PC-3 (cell line): Measurements from ENCODE around the gene GNG14. TPM values are rescaled to one million over a fixed set of nuclear protein-coding genes. Genes with fewer than 3 reads are reported as not detected.

Source experiments
- ATAC-seq: fragments of 200-7000 bp; cut with Tn5 transposase; 2 replicates; pipeline ENCODE4 v1.9.1; 2020; ENCODE audit warnings: mild to moderate bottlenecking, moderate library complexity
- BruUV-seq: library from RNA; stranded (reverse); fragments of 400-500 nt; replicated peaks from 2 replicates; lab custom pipeline; 2021; lab: Mats Ljungman, UMichigan
- CTCF ChIA-PET: fragments of 300-600 bp; sonication (Branson Sonifier 250); formaldehyde crosslinking; loops from one replicate; lab custom pipeline; 2022; ENCODE audit warnings: antibody characterized with exemption; lab: Charles Lee
- POLR2A ChIA-PET: fragments of 300-600 bp; sonication (Branson Sonifier 250); formaldehyde crosslinking; loops from one replicate; lab custom pipeline; 2022; ENCODE audit warnings: antibody characterized with exemption; ENCODE audit not compliant: unreplicated experiment; lab: Charles Lee
- DNase-seq: peaks from one replicate; pipeline ENCODE4 v3.0.0-alpha.2; 2015
- H2AFZ ChIP-seq: fragments of 300-600 bp; sonication (generic); 2 replicates; pipeline ENCODE4 v1.6.0; 2016; ENCODE audit warnings: antibody characterized with exemption, low read length
- H3F3A ChIP-seq: fragments of 300-600 bp; sonication (generic); one replicate; pipeline ENCODE4 v1.6.0; 2017; ENCODE audit warnings: antibody characterized with exemption, low read length, control low read depth, mild to moderate bottlenecking; ENCODE audit not compliant: unreplicated experiment
- H3K27ac ChIP-seq: fragments of 300-600 bp; sonication (generic); 2 replicates; pipeline ENCODE4 v1.5.1; 2016; ENCODE audit warnings: mild to moderate bottlenecking, low read length
- H3K27me3 ChIP-seq: fragments of 300-600 bp; sonication (generic); 2 replicates; pipeline ENCODE4 v1.6.1; 2016; ENCODE audit warnings: low read length, mixed read lengths
- H3K36me3 ChIP-seq: fragments of 300-600 bp; sonication (generic); 2 replicates; pipeline ENCODE4 v1.6.1; 2016; ENCODE audit warnings: low read depth, mixed run types, low read length, mixed read lengths
- H3K4me1 ChIP-seq: fragments of 300-600 bp; sonication (generic); 2 replicates; pipeline ENCODE4 v1.5.1; 2016; ENCODE audit warnings: low read length; ENCODE audit not compliant: insufficient read depth
- H3K4me2 ChIP-seq: fragments of 300-600 bp; sonication (generic); 2 replicates; pipeline ENCODE4 v1.6.0; 2016; ENCODE audit warnings: low read length
- H3K4me3 ChIP-seq: fragments of 300-600 bp; sonication (generic); 2 replicates; pipeline ENCODE4 v1.5.1; 2016; ENCODE audit warnings: mild to moderate bottlenecking, low read length, mixed read lengths
- H3K79me2 ChIP-seq: fragments of 300-600 bp; sonication (generic); 2 replicates; pipeline ENCODE4 v1.6.1; 2017; ENCODE audit warnings: low read length, mixed read lengths
- H3K9ac ChIP-seq: fragments of 300-600 bp; sonication (generic); 2 replicates; pipeline ENCODE4 v1.6.0; 2016; ENCODE audit warnings: mild to moderate bottlenecking, low read length
- H3K9me2 ChIP-seq: fragments of 300-600 bp; sonication (generic); replicated peaks from 2 replicates; pipeline ENCODE4 v1.6.1; 2016; ENCODE audit warnings: mixed run types, low read length, mixed read lengths
- H3K9me3 ChIP-seq: fragments of 300-600 bp; sonication (generic); 2 replicates; pipeline ENCODE4 v1.6.1; 2016; ENCODE audit warnings: low read length, mixed read lengths
- H4K20me1 ChIP-seq: fragments of 300-600 bp; sonication (generic); 2 replicates; pipeline ENCODE4 v1.6.1; 2016; ENCODE audit warnings: low read length, mixed read lengths
- EZH2 ChIP-seq: fragments of 300-600 bp; sonication (generic); IDR thresholded peaks from one replicate; pipeline ENCODE4 v1.6.1; 2017; ENCODE audit warnings: antibody characterized with exemption, mild to moderate bottlenecking, low read length; ENCODE audit not compliant: unreplicated experiment
- EZH2phosphoT487 ChIP-seq: fragments of 300-600 bp; sonication (generic); IDR thresholded peaks from 2 replicates; pipeline ENCODE4 v1.6.1; 2018; ENCODE audit warnings: mild to moderate bottlenecking, antibody characterized with exemption, low read length, borderline replicate concordance
- intact Hi-C: fragments of 100-400 bp; cut with micrococcal nuclease; formaldehyde crosslinking; loops from 2 replicates; pipeline ENCODE4 v1.9.0; 2023
- total RNA-seq: library from RNA; depleted of rRNA; stranded (reverse); fragments of >200 nt; gene quantifications from 2 replicates; pipeline ENCODE4 v1.2.3, GENCODE V29; 2014
- TF ChIP-seq, protein P1 (sequence below): fragments of 300-600 bp; sonication (generic); conservative IDR thresholded peaks from 2 replicates; pipeline ENCODE4 v1.5.1; 2017; ENCODE audit warnings: antibody characterized with exemption, low read depth, mild to moderate bottlenecking, low read length

The GNG14 gene
- total RNA-seq, 1 experiment from 2014 or later = not detected

DNA sequence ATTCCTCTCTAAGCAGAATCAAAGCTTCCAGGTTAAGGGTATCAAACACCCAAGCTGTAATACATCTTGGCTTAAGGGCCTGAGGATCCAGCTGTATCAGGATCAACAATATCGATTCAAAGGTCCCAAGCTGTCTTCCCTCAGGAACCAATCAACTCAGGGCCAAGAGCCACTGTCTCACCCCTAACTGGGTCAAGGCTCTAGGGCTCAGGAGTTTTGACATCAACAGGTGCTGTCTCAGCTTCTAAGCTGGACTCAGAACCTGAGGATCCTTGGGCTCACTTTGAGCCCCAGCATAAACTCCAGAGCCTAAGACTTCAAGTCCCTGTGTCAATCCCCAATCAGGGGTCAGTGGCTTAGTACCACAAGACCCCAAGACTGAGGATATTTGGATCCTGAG, 7.7 kb downstream of the GNG14 start:
- peak overlapping the region; percentile 82 for H3K9ac ChIP-seq
- no TSS peak for BruUV-seq

DNA sequence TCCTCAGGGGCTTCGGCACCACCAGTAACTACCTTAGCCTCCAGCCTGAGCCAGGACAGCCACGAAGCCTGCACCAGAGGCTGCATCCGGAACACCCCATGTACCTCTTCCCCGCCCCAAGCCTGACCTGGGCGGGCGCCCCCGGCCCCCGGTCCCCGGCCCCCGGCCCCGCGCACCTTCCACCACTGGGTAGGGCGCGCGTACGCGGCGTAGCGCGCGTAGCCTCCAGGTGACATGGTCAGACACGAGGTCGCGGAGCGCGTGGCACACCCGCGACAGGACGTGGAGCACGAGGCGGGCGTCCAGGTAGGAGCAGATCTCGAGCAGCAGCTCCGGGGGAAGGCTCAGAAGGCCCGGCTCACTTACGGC, 8.2 kb downstream of the GNG14 start:
- intact Hi-C loops = no loop called here
- POLR2A ChIA-PET = no interaction called here

More for the DNA sequence above, 7.7 kb downstream of the GNG14 start:
- ATAC-seq (no peak), DNase-seq (no peak)
- Histone ChIP-seq H3K9me2 (no peaks in the 10 kb centered on the region), H2AFZ (no peak overlapping the region), H3K79me2 (peaks cover 14% of the 10 kb centered on the region), H3K36me3 (peaks cover 11% of the 10 kb centered on the region), H4K20me1 (no peaks in the 10 kb centered on the region), H3K27ac (no peak overlapping the region), H3F3A (no peaks in the 10 kb centered on the region), H3K27me3 (no peaks in the 10 kb centered on the region), H3K9me3 (no peaks in the 10 kb centered on the region), H3K4me3 (peak overlapping the region; percentile 83), H3K4me2 (peak overlapping the region; percentile 96), H3K4me1 (peaks cover 15% of the 10 kb centered on the region)
- ChIA-PET CTCF (no interaction called here), POLR2A (no interaction called here)
- TF ChIP-seq EZH2phosphoT487 (no peak), EZH2 (no peak)
- TF ChIP-seq, protein P1, sequence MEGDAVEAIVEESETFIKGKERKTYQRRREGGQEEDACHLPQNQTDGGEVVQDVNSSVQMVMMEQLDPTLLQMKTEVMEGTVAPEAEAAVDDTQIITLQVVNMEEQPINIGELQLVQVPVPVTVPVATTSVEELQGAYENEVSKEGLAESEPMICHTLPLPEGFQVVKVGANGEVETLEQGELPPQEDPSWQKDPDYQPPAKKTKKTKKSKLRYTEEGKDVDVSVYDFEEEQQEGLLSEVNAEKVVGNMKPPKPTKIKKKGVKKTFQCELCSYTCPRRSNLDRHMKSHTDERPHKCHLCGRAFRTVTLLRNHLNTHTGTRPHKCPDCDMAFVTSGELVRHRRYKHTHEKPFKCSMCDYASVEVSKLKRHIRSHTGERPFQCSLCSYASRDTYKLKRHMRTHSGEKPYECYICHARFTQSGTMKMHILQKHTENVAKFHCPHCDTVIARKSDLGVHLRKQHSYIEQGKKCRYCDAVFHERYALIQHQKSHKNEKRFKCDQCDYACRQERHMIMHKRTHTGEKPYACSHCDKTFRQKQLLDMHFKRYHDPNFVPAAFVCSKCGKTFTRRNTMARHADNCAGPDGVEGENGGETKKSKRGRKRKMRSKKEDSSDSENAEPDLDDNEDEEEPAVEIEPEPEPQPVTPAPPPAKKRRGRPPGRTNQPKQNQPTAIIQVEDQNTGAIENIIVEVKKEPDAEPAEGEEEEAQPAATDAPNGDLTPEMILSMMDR = no peak
- intact Hi-C loops = no loop called here

More for the DNA sequence above, 8.2 kb downstream of the GNG14 start:
- H3F3A ChIP-seq = no peaks in the 10 kb centered on the region
- peaks cover 15% of the 10 kb centered on the region for H3K4me1 ChIP-seq
- H3K9ac ChIP-seq = peak overlapping the region; percentile 82
- H3K4me2 ChIP-seq = peak overlapping the region; percentile 96
- peaks cover 16% of the 10 kb centered on the region for H3K36me3 ChIP-seq
- ATAC-seq = peak; percentile 3
- H2AFZ ChIP-seq = peak overlapping the region; percentile 87
- no peaks in the 10 kb centered on the region for H3K9me3 ChIP-seq
- peak overlapping the region; percentile 42; the same call in 1 of the 2 replicates for H3K27ac ChIP-seq
- no peaks in the 10 kb centered on the region for H3K27me3 ChIP-seq
- no peaks in the 10 kb centered on the region for H4K20me1 ChIP-seq
- peak overlapping the region; percentile 83 for H3K4me3 ChIP-seq
- H3K9me2 ChIP-seq = no peaks in the 10 kb centered on the region
- CTCF ChIA-PET = no interaction called here
- BruUV-seq = no TSS peak
- H3K79me2 ChIP-seq = peaks cover 14% of the 10 kb centered on the region
- TF ChIP-seq, protein P1 = no peak
- DNase-seq = no peak
